HG03342 (cell line): Measurements from ENCODE around the gene USP46.
A peak's percentile ranks its signal among the peaks of the same experiment; 100 is the strongest.

Source experiments
- ATAC-seq: cut with Tn5 transposase; IDR thresholded peaks from one replicate; pipeline ENCODE4 v1.9.1; 2021; ENCODE audit warnings: mild to moderate bottlenecking, moderate library complexity; ENCODE audit not compliant: unreplicated experiment

Gene USP46, protein sequence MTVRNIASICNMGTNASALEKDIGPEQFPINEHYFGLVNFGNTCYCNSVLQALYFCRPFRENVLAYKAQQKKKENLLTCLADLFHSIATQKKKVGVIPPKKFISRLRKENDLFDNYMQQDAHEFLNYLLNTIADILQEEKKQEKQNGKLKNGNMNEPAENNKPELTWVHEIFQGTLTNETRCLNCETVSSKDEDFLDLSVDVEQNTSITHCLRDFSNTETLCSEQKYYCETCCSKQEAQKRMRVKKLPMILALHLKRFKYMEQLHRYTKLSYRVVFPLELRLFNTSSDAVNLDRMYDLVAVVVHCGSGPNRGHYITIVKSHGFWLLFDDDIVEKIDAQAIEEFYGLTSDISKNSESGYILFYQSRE

GRCh38 chr4:52659001-52659721 is at the start of gene USP46:
TSS of gene USP46 (minus strand) at chr4:52659301. CDS start at chr4:52659150, 151 bp downstream.
- ATAC-seq: peak; percentile 79

DNA sequence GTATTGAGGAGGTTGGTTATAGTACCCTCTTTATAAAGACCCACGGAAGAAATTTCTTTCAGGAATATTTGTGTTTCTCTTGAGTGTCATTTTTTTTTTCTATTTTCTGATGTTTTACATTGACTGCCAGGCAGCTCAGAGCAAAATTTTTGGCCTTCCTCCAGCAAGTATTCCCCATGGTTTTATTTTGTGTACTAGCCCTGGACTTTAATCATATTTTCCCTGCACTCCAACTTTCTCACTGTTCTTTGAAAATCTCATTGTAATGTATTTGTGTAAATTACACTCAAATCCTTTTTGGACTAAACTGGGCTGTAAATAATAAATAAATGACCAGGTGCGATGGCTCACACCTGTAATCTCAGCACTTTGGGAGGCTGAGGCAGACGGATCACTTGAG is 45.6 kb upstream of the USP46 start:
- no peak for ATAC-seq

GRCh38 chr4:52704133-52704532 is 45.0 kb upstream of the USP46 start:
- ATAC-seq: no peak

- ATAC-seq: peak; percentile 95
These were observed 42.1 kb upstream of the USP46 start for GRCh38 chr4:52701207-52701606.

DNA sequence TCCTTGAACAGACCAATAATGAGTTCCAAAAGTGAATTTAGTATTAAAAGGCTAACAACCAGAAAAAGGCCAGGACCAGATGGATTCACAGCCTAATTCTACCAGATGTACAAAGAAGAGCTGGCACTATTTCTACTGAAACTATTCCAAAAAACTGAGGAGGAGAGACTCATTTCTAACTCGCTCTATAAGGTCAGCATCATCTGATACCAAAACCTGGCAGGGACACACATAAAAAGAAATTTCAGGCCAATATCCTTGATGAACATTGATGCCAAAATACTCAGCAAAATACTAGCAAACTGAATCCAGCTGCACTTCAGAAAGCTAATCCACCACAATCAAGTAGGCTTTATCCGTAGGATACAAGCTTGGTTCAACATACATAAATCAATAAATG is 35.8 kb upstream of the USP46 start:
- no peak for ATAC-seq

DNA sequence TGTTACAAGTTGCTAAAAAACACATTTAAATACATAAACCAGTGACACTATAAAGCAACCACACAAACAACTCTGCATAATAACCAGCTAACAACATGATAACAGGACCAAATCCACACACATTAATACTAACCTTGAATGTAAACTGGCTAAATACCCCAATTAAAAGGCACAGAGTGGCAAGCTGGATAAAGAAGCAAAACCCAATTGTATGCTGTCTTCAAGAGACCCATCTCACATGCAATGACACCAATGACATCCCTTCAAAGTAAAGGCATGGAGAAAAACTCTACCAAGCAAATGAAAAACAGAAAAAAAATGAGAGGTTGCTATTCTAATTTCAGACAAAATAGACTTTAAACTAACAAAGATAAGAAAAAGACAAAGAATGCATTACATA is 34.4 kb upstream of the USP46 start:
- ATAC-seq: no peak

GRCh38 chr4:52689096-52689495 is 30.0 kb upstream of the USP46 start:
- ATAC-seq: no peak

GRCh38 chr4:52687696-52688095 is 28.6 kb upstream of the USP46 start:
- no peak for ATAC-seq

GRCh38 chr4:52685316-52685715 is 26.2 kb upstream of the USP46 start:
- no peak for ATAC-seq

DNA sequence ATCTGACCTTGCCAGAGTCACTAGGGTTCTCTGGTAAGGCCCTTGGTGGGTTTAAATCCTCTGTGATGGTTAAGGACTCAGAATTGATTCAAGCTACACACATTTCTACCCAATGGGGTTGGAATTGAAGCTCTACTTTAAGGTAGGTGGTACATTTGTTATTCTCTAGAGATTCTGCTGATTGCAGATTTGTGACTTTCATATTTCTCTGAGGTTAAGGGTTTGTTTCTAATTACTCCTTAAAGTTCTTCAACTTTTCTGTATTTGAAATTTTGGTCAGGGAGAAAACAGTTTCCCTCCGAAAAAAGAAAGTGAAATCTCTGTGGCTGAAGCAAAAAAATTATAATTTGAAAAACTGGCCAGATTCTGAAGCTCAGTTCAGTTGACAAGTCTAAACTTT is 25.8 kb upstream of the USP46 start:
- no peak for ATAC-seq

DNA sequence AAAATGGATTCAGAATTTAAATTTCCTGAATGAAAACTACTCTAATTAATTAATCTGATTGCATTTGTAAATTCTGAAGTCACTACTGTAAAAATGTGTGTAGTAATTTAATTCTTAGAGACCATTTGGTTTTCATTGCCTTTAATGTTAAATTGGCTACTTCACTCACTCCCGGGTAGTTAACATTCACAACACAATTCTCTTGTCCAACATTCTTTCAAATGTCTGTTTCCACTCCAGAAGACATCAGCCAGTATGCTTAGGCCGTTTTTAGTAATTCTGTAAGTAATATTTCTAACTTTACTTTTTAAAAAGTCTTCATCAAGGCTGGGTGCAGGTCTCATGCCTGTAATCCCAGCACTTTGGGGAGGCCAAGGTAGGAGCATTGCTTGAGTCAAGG is 21.3 kb upstream of the USP46 start:
- ATAC-seq: no peak

DNA sequence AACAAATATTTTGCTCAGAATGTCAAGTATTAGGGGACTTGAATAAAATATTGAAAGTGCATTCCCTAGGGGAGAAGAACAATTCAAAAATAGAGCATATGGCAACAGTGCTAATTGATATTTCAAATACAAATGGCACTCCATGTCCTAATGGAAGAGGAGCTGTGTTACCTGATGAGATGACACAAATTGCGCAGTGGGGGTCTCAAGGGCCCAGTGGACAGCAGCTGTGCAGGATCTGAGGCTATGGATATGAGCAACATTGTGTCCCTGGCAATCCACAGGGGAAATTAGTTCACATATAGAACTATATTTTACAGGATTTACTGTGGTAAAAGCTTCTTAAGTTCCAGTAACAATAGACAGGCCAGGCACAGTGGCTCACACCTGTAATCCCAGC is 17.4 kb upstream of the USP46 start:
- ATAC-seq: no peak

- no peak for ATAC-seq
These were observed 16.0 kb upstream of the USP46 start for GRCh38 chr4:52675111-52675510.

DNA sequence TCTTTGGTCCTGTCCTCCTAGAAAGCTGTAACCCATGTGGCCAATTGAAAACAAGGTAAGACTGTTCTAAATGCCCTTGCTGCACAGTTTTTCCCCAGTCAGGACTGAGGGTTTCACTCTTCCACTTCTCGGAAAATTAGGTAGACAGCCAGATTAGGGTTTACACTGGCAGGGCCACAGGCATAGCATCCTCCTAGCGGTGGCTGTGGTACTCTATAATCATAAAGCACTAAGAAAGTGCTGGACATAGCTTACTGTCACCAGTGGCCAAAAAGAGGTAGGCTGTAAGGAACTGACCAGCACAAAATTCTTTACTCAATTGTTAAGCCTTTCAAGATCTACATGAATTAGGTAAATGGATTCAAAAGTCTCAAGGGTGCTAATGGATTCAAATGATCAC is 11.6 kb upstream of the USP46 start:
- ATAC-seq: no peak

DNA sequence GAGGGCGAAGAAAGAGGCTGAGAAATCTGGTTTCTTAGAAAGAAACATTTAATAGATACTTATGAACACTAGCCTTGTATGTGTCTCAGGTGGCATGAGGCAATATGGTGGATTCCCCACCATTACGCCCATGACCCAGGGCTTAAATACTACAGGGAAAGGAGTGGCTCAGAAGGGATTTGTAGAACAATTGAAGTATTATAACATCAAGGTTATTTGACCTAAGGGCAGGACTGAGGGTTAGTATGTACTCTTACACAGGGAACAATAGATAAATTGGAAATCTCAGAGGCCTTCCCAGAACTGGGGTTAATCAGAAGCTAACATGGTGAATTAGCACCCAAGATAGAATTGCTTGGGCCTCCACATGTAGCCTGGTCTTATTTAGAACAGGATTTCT is 11.0 kb upstream of the USP46 start:
- no peak for ATAC-seq

GRCh38 chr4:52665592-52665991 is 6.5 kb upstream of the USP46 start:
- peak; percentile 78 for ATAC-seq

- no peak for ATAC-seq
These were observed 5.4 kb upstream of the USP46 start for GRCh38 chr4:52664479-52664878.

DNA sequence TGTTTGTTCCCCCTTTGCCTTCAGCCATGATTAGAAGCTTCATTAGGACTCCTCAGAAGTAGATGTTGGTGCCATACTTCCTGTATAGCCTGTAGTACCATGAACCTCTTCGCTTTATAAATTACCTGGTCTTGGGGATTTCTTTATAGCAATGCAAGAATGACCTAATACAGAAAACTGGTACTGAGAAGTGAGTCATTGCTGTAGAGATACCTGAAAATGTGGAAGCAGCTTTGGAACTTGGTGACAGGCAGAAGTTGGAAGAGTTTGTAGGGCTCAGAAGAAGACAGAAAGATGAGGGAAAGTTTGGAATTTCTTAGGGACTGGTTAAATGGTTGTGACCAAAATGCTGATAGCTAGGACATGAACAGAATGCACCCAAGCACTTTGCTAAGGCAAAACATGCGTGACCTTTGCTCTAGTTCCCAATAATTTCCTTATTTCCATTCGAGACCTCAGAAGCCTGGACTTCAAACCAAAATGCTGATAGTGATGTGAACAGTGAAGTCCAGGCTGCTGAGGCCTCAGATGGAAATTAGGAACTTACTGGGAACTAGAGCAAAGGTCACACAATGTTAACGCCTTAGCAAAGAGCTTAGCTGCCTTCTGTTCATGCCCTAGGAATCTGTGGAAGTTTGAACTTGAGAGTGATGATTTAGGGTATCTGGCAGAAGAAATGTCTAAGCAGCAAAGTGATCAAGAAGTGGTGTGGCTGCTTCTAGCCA is 3.0 kb upstream of the USP46 start:
- ATAC-seq: no peak

GRCh38 chr4:52660643-52661042 is 1.5 kb upstream of the USP46 start:
- ATAC-seq: no peak

DNA sequence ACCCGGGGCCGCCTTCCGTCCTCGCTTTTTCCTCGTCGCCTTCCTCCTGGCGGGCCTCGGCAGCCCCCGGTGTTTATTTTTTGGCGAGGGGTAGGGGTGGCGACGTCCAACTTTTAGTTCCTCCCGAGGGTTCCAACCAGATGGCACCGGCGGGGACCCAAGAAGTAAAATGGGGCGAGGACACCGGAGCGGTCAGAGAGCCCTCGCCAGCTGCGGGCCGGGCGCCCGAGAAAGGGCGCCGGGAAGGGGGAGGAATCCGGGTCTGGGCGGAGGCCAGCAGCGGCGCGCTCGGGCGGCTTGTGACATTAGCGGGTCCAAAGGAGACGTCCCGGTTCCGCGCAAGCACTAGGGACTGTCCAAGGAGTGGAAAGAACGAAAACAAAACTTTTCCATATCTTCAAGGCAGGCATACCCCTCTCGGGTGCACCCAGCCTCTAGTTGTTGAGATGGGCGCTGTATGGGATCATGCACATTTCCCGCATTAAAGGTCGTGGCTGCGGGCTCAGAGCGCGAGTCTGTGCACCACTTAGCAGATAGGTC is 691 bp upstream of the USP46 start:
- peak; percentile 26 for ATAC-seq

DNA sequence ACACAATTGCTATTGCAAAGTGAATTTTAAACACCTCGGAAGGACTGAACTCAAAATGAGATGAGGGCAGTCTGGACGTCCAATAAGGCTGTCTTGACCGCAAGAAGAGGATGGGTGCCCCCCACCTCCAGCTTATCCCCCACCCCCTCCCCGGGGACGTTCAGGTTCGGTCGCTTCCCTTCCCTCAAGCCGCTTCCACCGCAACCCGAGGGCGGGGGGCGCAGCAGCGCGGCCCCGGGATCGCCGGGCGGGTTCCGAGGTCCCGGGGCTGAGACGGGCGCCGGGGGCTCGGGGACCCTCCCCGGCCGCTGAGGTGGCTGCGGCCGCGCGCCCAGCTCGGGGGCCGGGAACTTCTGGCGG is 480 bp downstream of the USP46 start:
- peak; percentile 30 for ATAC-seq
